ENCODE results near the gene OTC. TPM values are rescaled to one million over a fixed set of nuclear protein-coding genes. Genes with fewer than 3 reads are reported as not detected.

Gene OTC
- total RNA-seq, 1 experiment from 2014 or later: not detected

GRCh38 chrX:38336538-38337240, 15.7 kb upstream of the OTC start:
- Histone ChIP-seq H3K79me2 (ENCODE audit: insufficient read depth, low read length) (no peaks in the 10 kb centered on the region), H3K9me3 (ENCODE audit: control insufficient read depth in 1 of 2, insufficient read depth in 1 of 2, low read depth in 1 of 2, low read length in 2 of 2) (no peaks in the 10 kb centered on the region), H3K4me3 (replicated peaks in 1 of 2; ENCODE audit: low read depth in 1 of 2, low read length in 2 of 2) (no peak overlapping the region), H4K20me1 (ENCODE audit: insufficient read depth) (no peaks in the 10 kb centered on the region), H2AFZ (ENCODE audit: low read depth, low read length, poor library complexity, severe bottlenecking) (no peak overlapping the region), H3K27me3 (ENCODE audit: insufficient read depth, low read length) (no peaks in the 10 kb centered on the region), H3K4me1 (ENCODE audit: control insufficient read depth in 1 of 2, insufficient read depth in 2 of 2, low read length in 2 of 2) (no peaks in the 10 kb centered on the region), H3K9ac (ENCODE audit: low read length) (no peak overlapping the region), H3K4me2 (ENCODE audit: low read length) (no peak overlapping the region), H3K36me3 (ENCODE audit: control insufficient read depth in 1 of 2, insufficient read depth in 2 of 2, low read length in 2 of 2) (no peaks in the 10 kb centered on the region), H3K9me2 (ENCODE audit: insufficient read depth) (no peaks in the 10 kb centered on the region), H3K27ac (ENCODE audit: low read depth, low read length) (no peak overlapping the region)
- BruUV-seq (replicated peaks): no TSS peak
- ChIA-PET POLR2A (no interaction called here), CTCF (no interaction called here), RAD21 (ENCODE audit: low non-redundant PET in 1 of 2, low total read pairs in 2 of 2, uncharacterized antibody in 2 of 2, unreplicated experiment in 2 of 2) (no interaction called here)
- intact Hi-C loops (cut with micrococcal nuclease): no loop called here
- ATAC-seq (no peak), DNase-seq (ENCODE audit: low read depth, low spot score) (no peak)
- no peak for TF ChIP-seq POLR2A (IDR thresholded peaks at IDR 0.05; ENCODE audit: borderline replicate concordance, extremely low read depth, insufficient read depth, insufficient read length)
- no peak for TF ChIP-seq EZH2phosphoT487 (IDR thresholded peaks at IDR 0.05; ENCODE audit: borderline replicate concordance)
- no peak for TF ChIP-seq ELF1 (IDR thresholded peaks at IDR 0.05; ENCODE audit: borderline replicate concordance, low read depth)

- ChIA-PET POLR2A (no interaction called here), RAD21 (ENCODE audit: low non-redundant PET in 1 of 2, low total read pairs in 2 of 2, uncharacterized antibody in 2 of 2, unreplicated experiment in 2 of 2) (no interaction called here), CTCF (no interaction called here)
- TF ChIP-seq POLR2A (IDR thresholded peaks at IDR 0.05; ENCODE audit: borderline replicate concordance, extremely low read depth, insufficient read depth, insufficient read length): no peak
- no peak for TF ChIP-seq SRF (IDR thresholded peaks at IDR 0.05; ENCODE audit: low read depth)
- no peak for TF ChIP-seq POLR2AphosphoS5 (IDR thresholded peaks at IDR 0.05; ENCODE audit: low read depth, low read length)
- no peak for TF ChIP-seq ZFX (IDR thresholded peaks at IDR 0.05)
- TF ChIP-seq ZBTB33 (IDR thresholded peaks at IDR 0.05; ENCODE audit: extremely low read depth, insufficient replicate concordance, low read length): no peak
- TF ChIP-seq SIN3A (IDR thresholded peaks at IDR 0.05; ENCODE audit: low read depth): no peak
- TF ChIP-seq SP1 (IDR thresholded peaks at IDR 0.05; ENCODE audit: low read depth): no peak
- no peak for TF ChIP-seq MAX (IDR thresholded peaks at IDR 0.05)
- no peak for TF ChIP-seq FOSL1 (IDR thresholded peaks at IDR 0.05; ENCODE audit: low read depth)
- TF ChIP-seq REST (IDR thresholded peaks at IDR 0.05; ENCODE audit: low read depth): no peak
- no peak for TF ChIP-seq ELF1 (IDR thresholded peaks at IDR 0.05; ENCODE audit: borderline replicate concordance, low read depth)
- no peak for TF ChIP-seq ATF3 (IDR thresholded peaks at IDR 0.05)
- no peak for TF ChIP-seq EZH2phosphoT487 (IDR thresholded peaks at IDR 0.05; ENCODE audit: borderline replicate concordance)
- no peak for TF ChIP-seq JUND (IDR thresholded peaks at IDR 0.05)
- no peak for TF ChIP-seq RAD21 (IDR thresholded peaks at IDR 0.05; ENCODE audit: low read depth)
- Histone ChIP-seq H3K9ac (ENCODE audit: low read length) (no peak overlapping the region), H2AFZ (ENCODE audit: low read depth, low read length, poor library complexity, severe bottlenecking) (no peak overlapping the region), H3K36me3 (ENCODE audit: control insufficient read depth in 1 of 2, insufficient read depth in 2 of 2, low read length in 2 of 2) (no peaks in the 10 kb centered on the region), H3K4me3 (replicated peaks in 1 of 2; ENCODE audit: low read depth in 1 of 2, low read length in 2 of 2) (no peak overlapping the region), H4K20me1 (ENCODE audit: insufficient read depth) (no peaks in the 10 kb centered on the region), H3K4me1 (ENCODE audit: control insufficient read depth in 1 of 2, insufficient read depth in 2 of 2, low read length in 2 of 2) (no peaks in the 10 kb centered on the region), H3K9me3 (ENCODE audit: control insufficient read depth in 1 of 2, insufficient read depth in 1 of 2, low read depth in 1 of 2, low read length in 2 of 2) (no peaks in the 10 kb centered on the region), H3K4me2 (ENCODE audit: low read length) (no peak overlapping the region), H3K79me2 (ENCODE audit: insufficient read depth, low read length) (no peaks in the 10 kb centered on the region), H3K27ac (ENCODE audit: low read depth, low read length) (no peak overlapping the region), H3K27me3 (ENCODE audit: insufficient read depth, low read length) (no peaks in the 10 kb centered on the region), H3K9me2 (ENCODE audit: insufficient read depth) (no peaks in the 10 kb centered on the region)
- DNase-seq (ENCODE audit: low read depth, low spot score) (no peak), ATAC-seq (no peak)
- intact Hi-C loops (cut with micrococcal nuclease): no loop called here
- no TSS peak for BruUV-seq (replicated peaks)
Measured at GRCh38 chrX:38341442-38341841, 11.0 kb upstream of the OTC start.

Data from HCT116 (cell line).